Right atrium auricular region (tissue), 2 donors: ENCODE measurements around the gene SYT2. TPM values are rescaled to one million over a fixed set of nuclear protein-coding genes. Genes with fewer than 3 reads are reported as not detected.

Experiments used
- DNase-seq: peaks from one replicate; pipeline ENCODE4 v3.0.0-alpha.2; 2019; ENCODE audit warnings: low spot score
- H3K27ac ChIP-seq, 2 donors: fragments of 200-600 bp; sonication (generic); 1 replicate in 1 of 2; 2 replicates in 1 of 2; pipeline ENCODE4 v1.5.1; 2016 to 2019
- H3K27me3 ChIP-seq, 2 donors: fragments of 200-600 bp; sonication (generic); one replicate each; pipeline versions ENCODE4 v1.5.1 to v1.6.0; 2017 to 2019
- H3K36me3 ChIP-seq: fragments of 200-600 bp; sonication (generic); one replicate; pipeline ENCODE4 v1.5.1; 2016
- H3K4me1 ChIP-seq, 2 donors: fragments of 200-600 bp; sonication (generic); one replicate each; pipeline versions ENCODE4 v1.5.1 to v1.6.0; 2017 to 2019
- H3K4me3 ChIP-seq, 2 donors: fragments of 200-600 bp; sonication (generic); 1 replicate in 1 of 2; 2 replicates in 1 of 2; pipeline ENCODE4 v1.5.1; 2017 to 2019; ENCODE audit warnings: mild to moderate bottlenecking in 1 of 2, moderate library complexity in 1 of 2
- H3K9me3 ChIP-seq, 2 donors: fragments of 200-600 bp; sonication (generic); one replicate each; pipeline ENCODE4 v1.5.1; 2019
- CTCF ChIP-seq, 2 donors: fragments of 200-600 bp; sonication (generic); IDR thresholded peaks; one replicate each; pipeline ENCODE4 v1.5.1; 2019; ENCODE audit warnings: antibody characterized with exemption in 2 of 2
- total RNA-seq, 2 donors: library from RNA; depleted of rRNA; stranded (reverse); fragments of >200 nt; gene quantifications; one replicate each; pipeline ENCODE4 v1.1.0, GENCODE V29; 2016

SYT2 gene
- total RNA-seq, 2 donors from 2014 or later: not detected

GRCh38 chr1:202654079-202654478 lies 56.2 kb downstream of the SYT2 start:
- Histone ChIP-seq H3K36me3 (no peaks in the 10 kb centered on the region), H3K4me3 (no peak overlapping the region), H3K9me3 (no peaks in the 10 kb centered on the region), H3K27me3 (no peaks in the 10 kb centered on the region), H3K4me1 (no peaks in the 10 kb centered on the region), H3K27ac (no peak overlapping the region)
- TF ChIP-seq CTCF (IDR thresholded peaks at IDR 0.05): no peak
- no peak for DNase-seq

- no peak for TF ChIP-seq CTCF (IDR thresholded peaks at IDR 0.05)
- H3K9me3 ChIP-seq: no peaks in the 10 kb centered on the region
Measured at GRCh38 chr1:202649553-202650392, 60.5 kb downstream of the SYT2 start.

GRCh38 chr1:202648605-202649226 lies 61.5 kb downstream of the SYT2 start:
- no peak overlapping the region for H3K4me3 ChIP-seq
- no peaks in the 10 kb centered on the region for H3K9me3 ChIP-seq
- peaks cover 0 to 3% of the 10 kb centered on the region in 2 donors for H3K27me3 ChIP-seq
- no peak for TF ChIP-seq CTCF (IDR thresholded peaks at IDR 0.05)
- DNase-seq: no peak
- no peaks in the 10 kb centered on the region for H3K36me3 ChIP-seq
- no peak overlapping the region for H3K27ac ChIP-seq
- H3K4me1 ChIP-seq: peaks cover 0 to 7% of the 10 kb centered on the region in 2 donors

More at GRCh38 chr1:202649553-202650392, 60.5 kb downstream of the SYT2 start:
- H3K36me3 ChIP-seq: no peaks in the 10 kb centered on the region
- H3K27me3 ChIP-seq: no peaks in the 10 kb centered on the region
- DNase-seq: no peak
- no peaks in the 10 kb centered on the region for H3K4me1 ChIP-seq
- H3K27ac ChIP-seq: no peak overlapping the region
- no peak overlapping the region for H3K4me3 ChIP-seq

GRCh38 chr1:202645097-202645476 lies 65.2 kb downstream of the SYT2 start:
- DNase-seq: no peak
- no peak overlapping the region for H3K4me3 ChIP-seq
- no peaks in the 10 kb centered on the region for H3K9me3 ChIP-seq
- no peaks in the 10 kb centered on the region for H3K36me3 ChIP-seq
- no peak overlapping the region for H3K27ac ChIP-seq
- H3K4me1 ChIP-seq: peaks cover 0 to 23% of the 10 kb centered on the region in 2 donors
- TF ChIP-seq CTCF (IDR thresholded peaks at IDR 0.05): no peak
- H3K27me3 ChIP-seq: peaks cover 10 to 11% of the 10 kb centered on the region in 2 donors

- H3K36me3 ChIP-seq: no peaks in the 10 kb centered on the region
- no peak for DNase-seq
- H3K27ac ChIP-seq: no peak overlapping the region
- peaks cover 0 to 23% of the 10 kb centered on the region in 2 donors for H3K4me1 ChIP-seq
- H3K4me3 ChIP-seq: no peak overlapping the region
- H3K9me3 ChIP-seq: no peaks in the 10 kb centered on the region
- peaks cover 10 to 11% of the 10 kb centered on the region in 2 donors for H3K27me3 ChIP-seq
- no peak for TF ChIP-seq CTCF (IDR thresholded peaks at IDR 0.05)
Measured at GRCh38 chr1:202644219-202645096, 65.8 kb downstream of the SYT2 start.
